AG04449 (cell line): ENCODE data around the gene ZAR1L.

Experiments
- CTCF ChIA-PET: fragments of 350-600 bp; formaldehyde crosslinking; extraction: SDS; loops from one replicate; lab custom pipeline; 2021; ENCODE audit warnings: antibody characterized with exemption; lab: Yijun Ruan, JAX
- POLR2A ChIA-PET: fragments of 400-600, 350-600 bp; formaldehyde crosslinking; extraction: SDS; loops from one replicate; lab custom pipeline; 2020; ENCODE audit warnings: antibody characterized with exemption, inconsistent platforms; lab: Yijun Ruan, JAX
- DNase-seq: peaks from one replicate; pipeline ENCODE4 v3.0.0-alpha.2; 2010; ENCODE audit warnings: low read depth, low spot score
- H3K4me3 ChIP-seq: 2 replicates; pipeline ENCODE4 v1.5.1; 2011; ENCODE audit warnings: low read depth, mild to moderate bottlenecking, control low read depth, low read length
- CTCF ChIP-seq: IDR thresholded peaks from one replicate; pipeline ENCODE4 v1.5.1; 2011; ENCODE audit warnings: mild to moderate bottlenecking, moderate library complexity, low read length, control low read depth, inconsistent platforms; ENCODE audit not compliant: insufficient read depth; ENCODE audit errors: missing control alignments

ZAR1L gene

GRCh38 chr13:32309312-32310133, 5.6 kb downstream of the ZAR1L start:
- no peak for DNase-seq
- TF ChIP-seq CTCF = no peak
- POLR2A ChIA-PET = no interaction called here
- CTCF ChIA-PET = interaction anchor here (0.8 to 4.4 kb wide), 10 partner anchors 8 to 400 kb away, joined by 3 to 32 read pairs (median 4); no protein-coding TSS in a partner anchor
- no peak overlapping the region for H3K4me3 ChIP-seq

GRCh38 chr13:32305646-32306045, 9.5 kb downstream of the ZAR1L start:
- no peak for DNase-seq
- TF ChIP-seq CTCF = no peak
- ChIA-PET CTCF (interaction anchor here (1.2 to 4.4 kb wide), 6 partner anchors 9 to 396 kb away, joined by 3 to 32 read pairs (median 6); partner anchors contain the start of gene ZAR1L), POLR2A (no interaction called here)
- H3K4me3 ChIP-seq = no peak overlapping the region

GRCh38 chr13:32302461-32302860, 12.7 kb downstream of the ZAR1L start:
- TF ChIP-seq CTCF = no peak
- ChIA-PET CTCF (interaction anchor here (1.4 kb wide), 1 partner anchor 393 kb away, joined by 4 read pairs; no protein-coding TSS in a partner anchor), POLR2A (no interaction called here)
- DNase-seq = no peak
- no peak overlapping the region for H3K4me3 ChIP-seq

- no peak for DNase-seq
- POLR2A ChIA-PET = no interaction called here
- CTCF ChIA-PET = no interaction called here
- H3K4me3 ChIP-seq = no peak overlapping the region
- no peak for TF ChIP-seq CTCF
Observed at GRCh38 chr13:32300920-32301319, 14.2 kb downstream of the ZAR1L start.

GRCh38 chr13:32300406-32300805, 14.8 kb downstream of the ZAR1L start:
- no peak for DNase-seq
- no peak for TF ChIP-seq CTCF
- no peak overlapping the region for H3K4me3 ChIP-seq
- ChIA-PET CTCF (interaction anchor here (1.0 kb wide), 1 partner anchor 8 kb away, joined by 3 read pairs; no protein-coding TSS in a partner anchor), POLR2A (no interaction called here)

- no peak for TF ChIP-seq CTCF
- no peak for DNase-seq
- ChIA-PET POLR2A (no interaction called here), CTCF (interaction anchor here (1.0 kb wide), 1 partner anchor 8 kb away, joined by 3 read pairs; no protein-coding TSS in a partner anchor)
- no peak overlapping the region for H3K4me3 ChIP-seq
Observed at GRCh38 chr13:32299893-32300292, 15.3 kb downstream of the ZAR1L start.
